ENCODE data around the gene TWNK. TPM values are rescaled to one million over a fixed set of nuclear protein-coding genes. Genes with fewer than 3 reads are reported as not detected.

TWNK gene
- total and polyA plus RNA-seq, 11 donors = 4.7 to 9.5 (median 5.8) TPM

GRCh38 chr10:100998991-100999741, 11.8 kb downstream of the TWNK start:
- Histone ChIP-seq H3K9me3 (no peaks in the 10 kb centered on the region), H3K27ac (peak overlapping the region; percentile 93 to 100 (median 100)), H3K36me3 (peaks cover 0 to 20% (median 17%) of the 10 kb centered on the region in 9 donors), H3K27me3 (no peaks in the 10 kb centered on the region), H3K4me3 (peak overlapping the region; percentile 62 to 99 (median 89)), H3K4me1 (peaks cover 8 to 66% (median 49%) of the 10 kb centered on the region in 12 donors)
- TF ChIP-seq CTCF (IDR thresholded peaks at IDR 0.05) = peak; percentile 92 to 99 (median 97)
- TF ChIP-seq POLR2A (IDR thresholded peaks at IDR 0.05) = peak; percentile 60 to 96
- WGBS, 4 donors = 0 to 1% (median 1%) methylated on average over 8 to 83 of the region's 83 CpGs
- ATAC-seq = peak; percentile 17 to 75 (median 62)
- DNase-seq = peak; percentile 87 to 93 (median 89)
- intact Hi-C loops (cut with DNase I) = loop anchor here in 6 of 10 donors (1.0 to 10.0 kb wide), 6 partner anchors 14 to 68 kb away; partner anchors contain the start of genes KAZALD1 (in 3 of the 6), PDZD7 (in 1 of the 6) and SFXN3 (in 1 of the 6)

- peak within 1 kb of the TSS; percentile 93 to 100 (median 100) for H3K27ac ChIP-seq
- no peak for ATAC-seq
- intact Hi-C loops (cut with DNase I) = loop anchor here in 5 of 10 donors (2.0 to 10.0 kb wide), 5 partner anchors 13 to 68 kb away; partner anchors contain the start of genes KAZALD1 (in 3 of the 5), PDZD7 (in 1 of the 5) and SFXN3 (in 1 of the 5)
- no peak for TF ChIP-seq CTCF (IDR thresholded peaks at IDR 0.05)
- no peak for TF ChIP-seq POLR2A (IDR thresholded peaks at IDR 0.05)
- H3K36me3 ChIP-seq = peaks cover 0 to 25% (median 23%) of the 10 kb centered on the region in 9 donors
- no peaks in the 10 kb centered on the region for H3K9me3 ChIP-seq
- H3K4me1 ChIP-seq = peaks cover 8 to 70% (median 51%) of the 10 kb centered on the region in 12 donors
- peak within 1 kb of the TSS; percentile 62 to 99 (median 89) for H3K4me3 ChIP-seq
- WGBS, 4 donors = 0 to 2% (median 1%) methylated on average over 3 to 44 of the region's 44 CpGs
- H3K27me3 ChIP-seq = no peaks in the 10 kb centered on the region
- DNase-seq = peak in 1 of 5 donors; percentile 70
Measured at GRCh38 chr10:100999742-101000126, 12.4 kb downstream of the TWNK start, which contains the start of gene LZTS2. TSS of gene LZTS2 (plus strand) at chr10:100999808. CDS start at chr10:101002539, 2,731 bp downstream.

- DNase-seq (peak in 2 of 5 donors; percentile 60 to 71), ATAC-seq (no peak)
- intact Hi-C loops (cut with DNase I) = no loop called here
Measured at GRCh38 chr10:101000127-101000914, 13.0 kb downstream of the TWNK start.

More at GRCh38 chr10:101000127-101000914, 13.0 kb downstream of the TWNK start:
- Histone ChIP-seq H3K27ac (peak overlapping the region; percentile 93 to 100 (median 100)), H3K36me3 (peaks cover under 1 to 31% (median 29%) of the 10 kb centered on the region in 9 donors), H3K9me3 (no peaks in the 10 kb centered on the region), H3K27me3 (no peaks in the 10 kb centered on the region), H3K4me1 (peaks cover 8 to 76% (median 55%) of the 10 kb centered on the region in 12 donors), H3K4me3 (peak overlapping the region; percentile 62 to 99 (median 89))
- 1 to 5% (median 2%) methylated on average over 17 to 19 of the region's 19 CpGs for WGBS, 4 donors
- TF ChIP-seq POLR2A (IDR thresholded peaks at IDR 0.05) (no peak), CTCF (IDR thresholded peaks at IDR 0.05) (no peak)

Measured in heart left ventricle (tissue), 16 donors.